ENCODE measurements around the gene SOX6. TPM values are rescaled to one million over a fixed set of nuclear protein-coding genes. Genes with fewer than 3 reads are reported as not detected.

The SOX6 gene
- polyA plus RNA-seq, 1 of the 3 experiments (the other 2 are of a cell fraction) = 0.03 TPM

GRCh38 chr11:15957234-15957633, 399.1 kb downstream of the SOX6 start:
- no peak overlapping the region for H3K4me3 ChIP-seq (ENCODE audit: low read depth in 2 of 2, low read length in 1 of 2)
- H4K20me1 ChIP-seq (ENCODE audit: insufficient read depth) = no peaks in the 10 kb centered on the region
- H3K79me2 ChIP-seq (ENCODE audit: insufficient read depth) = no peaks in the 10 kb centered on the region
- TF ChIP-seq IRF3 (IDR thresholded peaks at IDR 0.05; ENCODE audit: low read depth, low read length) (no peak), FOSL2 (IDR thresholded peaks at IDR 0.05; ENCODE audit: borderline replicate concordance, low read depth) (no peak), NFIC (IDR thresholded peaks at IDR 0.05; ENCODE audit: borderline replicate concordance) (no peak), FOXM1 (IDR thresholded peaks at IDR 0.05; ENCODE audit: low read depth) (no peak)
- H3F3A ChIP-seq (replicated peaks; ENCODE audit: insufficient read depth) = no peaks in the 10 kb centered on the region
- H3K9ac ChIP-seq = no peak overlapping the region
- H3K4me1 ChIP-seq (ENCODE audit: control insufficient read depth in 1 of 2, insufficient read depth in 2 of 2, low read depth in 1 of 2, low read length in 1 of 2) = no peaks in the 10 kb centered on the region
- POLR2A ChIA-PET = no interaction called here
- H3K27ac ChIP-seq (ENCODE audit: low read depth in 2 of 2, low read length in 1 of 2) = no peak overlapping the region
- H3K9me3 ChIP-seq = no peaks in the 10 kb centered on the region
- WGBS (ENCODE audit: low lambda C conversion rate) = 54% methylated on average over 2 of the region's 2 CpGs
- no peaks in the 10 kb centered on the region for H3K9me2 ChIP-seq
- H3K4me2 ChIP-seq = no peak overlapping the region
- H3K27me3 ChIP-seq (ENCODE audit: insufficient read depth) = no peaks in the 10 kb centered on the region
- no peaks in the 10 kb centered on the region for H3K36me3 ChIP-seq (replicated peaks in 1 of 2; ENCODE audit: control insufficient read depth in 1 of 2, insufficient read depth in 2 of 2, low read length in 1 of 2)
- CTCF ChIA-PET = no interaction called here
- no peak for DNase-seq
- no peak overlapping the region for H2AFZ ChIP-seq (ENCODE audit: low read depth)

GRCh38 chr11:15956302-15956701, 400.0 kb downstream of the SOX6 start:
- H3K27me3 ChIP-seq (ENCODE audit: insufficient read depth) = no peaks in the 10 kb centered on the region
- CTCF ChIA-PET = no interaction called here
- 49% methylated on average over 3 of the region's 3 CpGs for WGBS (ENCODE audit: low lambda C conversion rate)
- TF ChIP-seq GATA2 (CRISPR knock-in tag; IDR thresholded peaks at IDR 0.05) (no peak), RCOR1 (IDR thresholded peaks at IDR 0.05; ENCODE audit: low read length) (no peak)
- no peak overlapping the region for H3K4me3 ChIP-seq (ENCODE audit: low read depth in 2 of 2, low read length in 1 of 2)
- POLR2A ChIA-PET = no interaction called here
- no peaks in the 10 kb centered on the region for H3F3A ChIP-seq (replicated peaks; ENCODE audit: insufficient read depth)
- no peaks in the 10 kb centered on the region for H3K36me3 ChIP-seq (replicated peaks in 1 of 2; ENCODE audit: control insufficient read depth in 1 of 2, insufficient read depth in 2 of 2, low read length in 1 of 2)
- no peak overlapping the region for H3K27ac ChIP-seq (ENCODE audit: low read depth in 2 of 2, low read length in 1 of 2)
- H3K4me1 ChIP-seq (ENCODE audit: control insufficient read depth in 1 of 2, insufficient read depth in 2 of 2, low read depth in 1 of 2, low read length in 1 of 2) = no peaks in the 10 kb centered on the region
- H4K20me1 ChIP-seq (ENCODE audit: insufficient read depth) = no peaks in the 10 kb centered on the region
- DNase-seq = no peak
- no peaks in the 10 kb centered on the region for H3K9me3 ChIP-seq
- no peaks in the 10 kb centered on the region for H3K79me2 ChIP-seq (ENCODE audit: insufficient read depth)
- no peak overlapping the region for H3K9ac ChIP-seq
- H3K9me2 ChIP-seq = no peaks in the 10 kb centered on the region
- no peak overlapping the region for H2AFZ ChIP-seq (ENCODE audit: low read depth)
- H3K4me2 ChIP-seq = no peak overlapping the region

GRCh38 chr11:15955595-15955994, 400.8 kb downstream of the SOX6 start:
- DNase-seq = no peak
- CTCF ChIA-PET = no interaction called here
- no peaks in the 10 kb centered on the region for H3F3A ChIP-seq (replicated peaks; ENCODE audit: insufficient read depth)
- no peak overlapping the region for H3K9ac ChIP-seq
- no peak for TF ChIP-seq RAD21 (IDR thresholded peaks at IDR 0.05; ENCODE audit: low read length)
- TF ChIP-seq FOSL2 (IDR thresholded peaks at IDR 0.05; ENCODE audit: borderline replicate concordance, low read depth) = no peak
- no peak for TF ChIP-seq MEF2A (IDR thresholded peaks at IDR 0.05; ENCODE audit: borderline replicate concordance, low read depth)
- TF ChIP-seq GATA2 (CRISPR knock-in tag; IDR thresholded peaks at IDR 0.05) = no peak
- no peak for TF ChIP-seq GABPA (IDR thresholded peaks at IDR 0.05; ENCODE audit: low read depth)
- no peak for TF ChIP-seq YY1 (IDR thresholded peaks at IDR 0.05; ENCODE audit: low read depth)
- no peak for TF ChIP-seq NFIC (IDR thresholded peaks at IDR 0.05; ENCODE audit: borderline replicate concordance)
- no peak for TF ChIP-seq RCOR1 (IDR thresholded peaks at IDR 0.05; ENCODE audit: low read length)
- no peak for TF ChIP-seq TCF12 (IDR thresholded peaks at IDR 0.05)
- no peak for TF ChIP-seq RFX5 (IDR thresholded peaks at IDR 0.05; ENCODE audit: low read length)
- TF ChIP-seq JUND (IDR thresholded peaks at IDR 0.05) = no peak
- no peak for TF ChIP-seq POLR2AphosphoS5 (IDR thresholded peaks at IDR 0.05; ENCODE audit: low read depth, low read length)
- TF ChIP-seq RXRA (IDR thresholded peaks at IDR 0.05; ENCODE audit: borderline replicate concordance, low read depth) = no peak
- no peak for TF ChIP-seq IRF3 (IDR thresholded peaks at IDR 0.05; ENCODE audit: low read depth, low read length)
- TF ChIP-seq MXI1 (IDR thresholded peaks at IDR 0.05; ENCODE audit: low read depth, low read length) = no peak
- TF ChIP-seq EZH2phosphoT487 (IDR thresholded peaks at IDR 0.05; ENCODE audit: borderline replicate concordance, low read depth) = no peak
- no peaks in the 10 kb centered on the region for H3K27me3 ChIP-seq (ENCODE audit: insufficient read depth)
- no peak overlapping the region for H3K4me2 ChIP-seq
- no peaks in the 10 kb centered on the region for H3K9me2 ChIP-seq
- no peaks in the 10 kb centered on the region for H3K79me2 ChIP-seq (ENCODE audit: insufficient read depth)
- no peak overlapping the region for H3K27ac ChIP-seq (ENCODE audit: low read depth in 2 of 2, low read length in 1 of 2)
- no peaks in the 10 kb centered on the region for H3K36me3 ChIP-seq (replicated peaks in 1 of 2; ENCODE audit: control insufficient read depth in 1 of 2, insufficient read depth in 2 of 2, low read length in 1 of 2)
- no peaks in the 10 kb centered on the region for H3K4me1 ChIP-seq (ENCODE audit: control insufficient read depth in 1 of 2, insufficient read depth in 2 of 2, low read depth in 1 of 2, low read length in 1 of 2)
- H3K4me3 ChIP-seq (ENCODE audit: low read depth in 2 of 2, low read length in 1 of 2) = no peak overlapping the region
- H2AFZ ChIP-seq (ENCODE audit: low read depth) = no peak overlapping the region
- 27% methylated on average over 2 of the region's 2 CpGs for WGBS (ENCODE audit: low lambda C conversion rate)
- POLR2A ChIA-PET = no interaction called here
- H3K9me3 ChIP-seq = no peaks in the 10 kb centered on the region
- H4K20me1 ChIP-seq (ENCODE audit: insufficient read depth) = no peaks in the 10 kb centered on the region

Data from SK-N-SH (cell line).